Upper lobe of left lung (tissue), 4 donors: ENCODE measurements around the gene MPZL1.
"Not testable (repeated sequence)": the region's sequence is repeated elsewhere in the genome, so short reads cannot be mapped to it uniquely, and the experiment has no call there.

Experiments
- EP300 ChIP-seq, 4 donors: sonication (generic); formaldehyde crosslinking; IDR thresholded peaks; one replicate each; pipeline ENCODE4 v1.5.1; 2017; ENCODE audit warnings: antibody characterized with exemption in 4 of 4, control low read depth in 2 of 4
- POLR2AphosphoS5 ChIP-seq, 2 donors: sonication (generic); formaldehyde crosslinking; IDR thresholded peaks; one replicate each; pipeline ENCODE4 v1.5.1; 2017; ENCODE audit warnings: antibody characterized with exemption in 2 of 2
- TF ChIP-seq, protein P1 (sequence below), 6 experiments: fragments of 450-650 bp in 4 of 6; fragments of 200-600 bp in 2 of 6; sonication (generic) in 2 of 6; IDR thresholded peaks; one replicate each; pipeline ENCODE4 v1.5.1; 2016 to 2019; ENCODE audit warnings: antibody characterized with exemption in 6 of 6

DNA sequence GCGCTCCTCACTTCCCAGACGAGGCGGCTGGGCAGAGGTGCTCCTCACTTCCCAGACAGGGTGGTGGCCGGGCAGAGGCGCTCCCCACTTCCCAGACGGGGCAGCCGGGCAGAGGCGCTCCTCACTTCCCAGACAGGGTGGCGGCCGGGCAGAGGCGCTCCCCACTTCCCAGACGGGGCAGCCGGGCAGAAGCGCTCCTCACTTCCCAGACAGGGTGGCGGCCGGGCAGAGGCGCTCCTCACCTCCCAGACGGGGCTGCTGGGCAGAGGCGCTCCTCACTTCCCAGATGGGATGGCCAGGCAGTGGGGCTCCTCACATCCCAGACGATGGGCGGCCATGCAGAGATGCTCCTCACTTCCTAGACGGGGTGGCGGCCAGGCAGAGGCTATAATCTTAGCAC is 84.5 kb downstream of the MPZL1 start:
- TF ChIP-seq, protein P1, sequence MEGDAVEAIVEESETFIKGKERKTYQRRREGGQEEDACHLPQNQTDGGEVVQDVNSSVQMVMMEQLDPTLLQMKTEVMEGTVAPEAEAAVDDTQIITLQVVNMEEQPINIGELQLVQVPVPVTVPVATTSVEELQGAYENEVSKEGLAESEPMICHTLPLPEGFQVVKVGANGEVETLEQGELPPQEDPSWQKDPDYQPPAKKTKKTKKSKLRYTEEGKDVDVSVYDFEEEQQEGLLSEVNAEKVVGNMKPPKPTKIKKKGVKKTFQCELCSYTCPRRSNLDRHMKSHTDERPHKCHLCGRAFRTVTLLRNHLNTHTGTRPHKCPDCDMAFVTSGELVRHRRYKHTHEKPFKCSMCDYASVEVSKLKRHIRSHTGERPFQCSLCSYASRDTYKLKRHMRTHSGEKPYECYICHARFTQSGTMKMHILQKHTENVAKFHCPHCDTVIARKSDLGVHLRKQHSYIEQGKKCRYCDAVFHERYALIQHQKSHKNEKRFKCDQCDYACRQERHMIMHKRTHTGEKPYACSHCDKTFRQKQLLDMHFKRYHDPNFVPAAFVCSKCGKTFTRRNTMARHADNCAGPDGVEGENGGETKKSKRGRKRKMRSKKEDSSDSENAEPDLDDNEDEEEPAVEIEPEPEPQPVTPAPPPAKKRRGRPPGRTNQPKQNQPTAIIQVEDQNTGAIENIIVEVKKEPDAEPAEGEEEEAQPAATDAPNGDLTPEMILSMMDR (IDR thresholded peaks at IDR 0.05), result not testable (repeated sequence)
- not testable (repeated sequence) for TF ChIP-seq EP300, POLR2AphosphoS5 (IDR thresholded peaks at IDR 0.05)
